Sigmoid colon (tissue), 7 donors: Measurements from ENCODE around the gene AP2A1. TPM values are rescaled to one million over a fixed set of nuclear protein-coding genes. Genes with fewer than 3 reads are reported as not detected.

Source experiments
- DNase-seq: peaks from one replicate; pipeline ENCODE4 v3.0.0-alpha.2; 2019
- H3K27ac ChIP-seq, 4 donors: fragments of 200-600 bp; sonication (generic); one replicate each; pipeline ENCODE4 v1.5.1; 2016 to 2019; ENCODE audit warnings: mild to moderate bottlenecking in 1 of 4
- H3K27me3 ChIP-seq, 3 donors: fragments of 200-600 bp; sonication (generic); one replicate each; pipeline ENCODE4 v1.5.1; 2019; ENCODE audit warnings: mild to moderate bottlenecking in 1 of 3
- H3K36me3 ChIP-seq, 4 donors: fragments of 200-600 bp; sonication (generic); one replicate each; pipeline ENCODE4 v1.5.1; 2016 to 2019
- H3K4me1 ChIP-seq, 4 donors: fragments of 200-600 bp; sonication (generic); one replicate each; pipeline ENCODE4 v1.5.1; 2017 to 2019
- H3K4me3 ChIP-seq, 4 donors: fragments of 200-600 bp; sonication (generic); one replicate each; pipeline ENCODE4 v1.5.1; 2017 to 2019; ENCODE audit warnings: mild to moderate bottlenecking in 2 of 4, moderate library complexity in 1 of 4
- H3K9me3 ChIP-seq, 4 donors: fragments of 200-600 bp in 3 of 4; sonication (generic) in 3 of 4; one replicate each; pipeline versions ENCODE4 v1.5.1 to v1.6.1; 2013 to 2019
- CTCF ChIP-seq, 4 experiments: fragments of 450-650 bp in 3 of 4; fragments of 200-600 bp in 1 of 4; IDR thresholded peaks; one replicate each; pipeline ENCODE4 v1.5.1; 2016 to 2019; ENCODE audit warnings: antibody characterized with exemption in 4 of 4, mild to moderate bottlenecking in 3 of 4, moderate library complexity in 2 of 4
- EP300 ChIP-seq, 4 donors: sonication (generic); formaldehyde crosslinking; IDR thresholded peaks; one replicate each; pipeline ENCODE4 v1.6.1; 2017; ENCODE audit warnings: antibody characterized with exemption in 4 of 4
- POLR2A ChIP-seq, 2 donors: fragments of 450-650 bp; IDR thresholded peaks; one replicate each; pipeline ENCODE4 v1.6.1; 2016; ENCODE audit warnings: antibody characterized with exemption in 2 of 2, mild to moderate bottlenecking in 2 of 2, moderate library complexity in 2 of 2
- POLR2AphosphoS5 ChIP-seq, 4 donors: sonication (generic); formaldehyde crosslinking; IDR thresholded peaks; one replicate each; pipeline ENCODE4 v1.6.1; 2017; ENCODE audit warnings: antibody characterized with exemption in 4 of 4
- WGBS, 2 donors: extraction: QIAGEN DNeasy Blood & Tissue Kit; methylation state at CpG; one replicate each; pipeline ENCODE4 v1.1.7; 2013; 5-methylcytosine and 5-hydroxymethylcytosine counted together
- intact Hi-C: fragments of 100-400 bp; cut with DNase I; formaldehyde crosslinking; loops from one replicate; pipeline ENCODE4 v1.15.1; 2023
- polyA plus RNA-seq, 3 donors: library from polyadenylated mRNA; stranded (reverse); fragments of 200-250 nt; gene quantifications; one replicate each; pipeline ENCODE4 v1.2.3, GENCODE V29; 2013
- total RNA-seq, 4 donors: library from RNA; depleted of rRNA; stranded (reverse); fragments of >200 nt; gene quantifications; one replicate each; pipeline ENCODE4 v1.1.0, GENCODE V29; 2016
- donor health status: healthy with polysubstance abuse.
- donor health status: Bipolar disorder and iron deficiency.
- donor health status: healthy.

AP2A1 gene
- total and polyA plus RNA-seq, 7 donors, result 33.0 to 81.1 (median 50.7) TPM

GRCh38 chr19:49744946-49745381 lies 21.8 kb upstream of the AP2A1 start:
- TF ChIP-seq EP300 (IDR thresholded peaks at IDR 0.05) (no peak), CTCF (IDR thresholded peaks at IDR 0.05) (no peak), POLR2AphosphoS5 (IDR thresholded peaks at IDR 0.05) (no peak), POLR2A (IDR thresholded peaks at IDR 0.05) (no peak)
- intact Hi-C loops, result no loop called here
- no peak for DNase-seq
- Histone ChIP-seq H3K4me1 (no peaks in the 10 kb centered on the region), H3K4me3 (no peak overlapping the region), H3K9me3 (no peaks in the 10 kb centered on the region), H3K27ac (no peak overlapping the region), H3K36me3 (no peaks in the 10 kb centered on the region), H3K27me3 (peaks cover 0 to 6% (median 0%) of the 10 kb centered on the region in 3 donors)
- 94 to 95% methylated on average over 23 of the region's 23 CpGs for WGBS, 2 donors

- H3K4me3 ChIP-seq, result no peak overlapping the region
- H3K27me3 ChIP-seq, result peaks cover 0 to 6% (median 0%) of the 10 kb centered on the region in 3 donors
- no peak for TF ChIP-seq POLR2A (IDR thresholded peaks at IDR 0.05)
- H3K36me3 ChIP-seq, result no peaks in the 10 kb centered on the region
- peak; percentile 78 for DNase-seq
- 51 to 59% methylated on average over 52 of the region's 52 CpGs for WGBS, 2 donors
- H3K27ac ChIP-seq, result no peak overlapping the region
- no peaks in the 10 kb centered on the region for H3K9me3 ChIP-seq
- intact Hi-C loops, result no loop called here
- H3K4me1 ChIP-seq, result no peaks in the 10 kb centered on the region
Measured at GRCh38 chr19:49746206-49746958, 20.4 kb upstream of the AP2A1 start.

GRCh38 chr19:49749055-49749716 lies 17.6 kb upstream of the AP2A1 start:
- Histone ChIP-seq H3K4me1 (no peaks in the 10 kb centered on the region), H3K27me3 (peaks cover 0 to 6% (median 0%) of the 10 kb centered on the region in 3 donors), H3K27ac (no peak overlapping the region), H3K4me3 (no peak overlapping the region), H3K36me3 (no peaks in the 10 kb centered on the region), H3K9me3 (no peaks in the 10 kb centered on the region)
- no peak for DNase-seq
- 76 to 88% methylated on average over 6 of the region's 6 CpGs for WGBS, 2 donors
- TF ChIP-seq POLR2AphosphoS5 (IDR thresholded peaks at IDR 0.05) (no peak), EP300 (IDR thresholded peaks at IDR 0.05) (no peak), CTCF (IDR thresholded peaks at IDR 0.05) (no peak), POLR2A (IDR thresholded peaks at IDR 0.05) (no peak)
- intact Hi-C loops, result no loop called here

- DNase-seq, result no peak
- Histone ChIP-seq H3K27ac (no peak overlapping the region), H3K27me3 (peaks cover 0 to 6% (median 0%) of the 10 kb centered on the region in 3 donors), H3K4me3 (no peak overlapping the region), H3K9me3 (no peaks in the 10 kb centered on the region), H3K4me1 (no peaks in the 10 kb centered on the region), H3K36me3 (no peaks in the 10 kb centered on the region)
- TF ChIP-seq POLR2A (IDR thresholded peaks at IDR 0.05) (no peak), CTCF (IDR thresholded peaks at IDR 0.05) (no peak), EP300 (IDR thresholded peaks at IDR 0.05) (no peak), POLR2AphosphoS5 (IDR thresholded peaks at IDR 0.05) (no peak)
- 75 to 78% methylated on average over 1 of the region's 1 CpG for WGBS, 2 donors
- intact Hi-C loops, result no loop called here
Measured at GRCh38 chr19:49749771-49750170, 17.0 kb upstream of the AP2A1 start.

- no peak overlapping the region for H3K27ac ChIP-seq
- H3K4me3 ChIP-seq, result no peak overlapping the region
- 25 to 65% methylated on average over 1 of the region's 1 CpG for WGBS, 2 donors
- peaks cover 0 to 4% (median 1%) of the 10 kb centered on the region in 4 donors for H3K9me3 ChIP-seq
- no peaks in the 10 kb centered on the region for H3K4me1 ChIP-seq
- no peak for DNase-seq
- intact Hi-C loops, result no loop called here
- H3K27me3 ChIP-seq, result no peaks in the 10 kb centered on the region
- TF ChIP-seq POLR2AphosphoS5 (IDR thresholded peaks at IDR 0.05), result no peak
- no peaks in the 10 kb centered on the region for H3K36me3 ChIP-seq
Measured at GRCh38 chr19:49752701-49753100, 14.1 kb upstream of the AP2A1 start.
